Sigmoid colon (tissue), 4 donors: ENCODE measurements around the gene TNNI3K.

Experiments
- EP300 ChIP-seq, 4 donors: sonication (generic); formaldehyde crosslinking; IDR thresholded peaks; one replicate each; pipeline ENCODE4 v1.6.1; 2017; ENCODE audit warnings: antibody characterized with exemption in 4 of 4
- POLR2A ChIP-seq, 2 donors: fragments of 450-650 bp; IDR thresholded peaks; one replicate each; pipeline ENCODE4 v1.6.1; 2016; ENCODE audit warnings: antibody characterized with exemption in 2 of 2, mild to moderate bottlenecking in 2 of 2, moderate library complexity in 2 of 2
- POLR2AphosphoS5 ChIP-seq, 4 donors: sonication (generic); formaldehyde crosslinking; IDR thresholded peaks; one replicate each; pipeline ENCODE4 v1.6.1; 2017; ENCODE audit warnings: antibody characterized with exemption in 4 of 4
- TF ChIP-seq, protein P1 (sequence below), 4 experiments: fragments of 450-650 bp in 3 of 4; fragments of 200-600 bp in 1 of 4; IDR thresholded peaks; one replicate each; pipeline ENCODE4 v1.5.1; 2016 to 2019; ENCODE audit warnings: antibody characterized with exemption in 4 of 4, mild to moderate bottlenecking in 3 of 4, moderate library complexity in 2 of 4

DNA sequence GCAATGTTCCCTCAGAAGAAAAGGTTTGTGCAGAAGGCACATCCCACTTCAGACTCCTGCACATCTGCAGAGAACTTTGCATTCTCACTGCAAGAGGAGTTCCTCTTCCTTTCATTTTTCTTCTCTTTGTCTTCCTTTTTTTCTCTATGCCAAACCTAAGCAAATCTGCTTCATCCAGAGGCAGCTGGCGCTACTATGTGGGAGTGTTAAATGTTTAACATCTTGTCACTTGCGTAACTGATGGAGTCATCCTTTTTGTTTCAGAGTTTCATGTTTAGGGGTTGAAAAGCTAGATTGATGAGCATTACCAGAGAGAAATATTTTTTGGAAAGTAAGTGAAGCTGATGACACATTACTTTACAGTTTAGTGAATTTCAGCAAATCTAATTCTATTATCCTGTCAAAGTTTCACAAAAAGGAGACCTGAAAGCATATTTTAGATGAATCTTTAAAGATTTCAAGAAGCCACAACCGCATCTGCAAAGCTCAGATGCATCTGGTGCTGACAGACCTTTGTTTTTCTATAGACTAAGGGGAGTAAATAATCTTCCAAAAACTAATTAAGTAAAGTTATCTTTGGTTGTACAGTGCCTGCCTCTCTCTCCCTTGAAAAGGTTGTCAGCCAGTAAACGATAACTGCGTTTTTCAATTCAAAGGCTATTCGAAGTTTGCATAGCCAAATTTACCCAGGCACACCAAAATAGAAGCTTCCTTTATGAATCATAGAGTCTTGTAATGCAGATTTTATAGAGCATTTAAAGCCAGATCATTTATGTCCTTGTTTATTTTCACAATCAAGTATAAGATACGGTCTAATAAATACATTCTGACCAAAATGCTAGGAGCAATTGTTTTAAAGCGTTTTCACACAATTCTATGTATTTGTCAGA, 278.5 kb downstream of the TNNI3K start:
- TF ChIP-seq EP300 (IDR thresholded peaks at IDR 0.05), result no peak
- TF ChIP-seq, protein P1, sequence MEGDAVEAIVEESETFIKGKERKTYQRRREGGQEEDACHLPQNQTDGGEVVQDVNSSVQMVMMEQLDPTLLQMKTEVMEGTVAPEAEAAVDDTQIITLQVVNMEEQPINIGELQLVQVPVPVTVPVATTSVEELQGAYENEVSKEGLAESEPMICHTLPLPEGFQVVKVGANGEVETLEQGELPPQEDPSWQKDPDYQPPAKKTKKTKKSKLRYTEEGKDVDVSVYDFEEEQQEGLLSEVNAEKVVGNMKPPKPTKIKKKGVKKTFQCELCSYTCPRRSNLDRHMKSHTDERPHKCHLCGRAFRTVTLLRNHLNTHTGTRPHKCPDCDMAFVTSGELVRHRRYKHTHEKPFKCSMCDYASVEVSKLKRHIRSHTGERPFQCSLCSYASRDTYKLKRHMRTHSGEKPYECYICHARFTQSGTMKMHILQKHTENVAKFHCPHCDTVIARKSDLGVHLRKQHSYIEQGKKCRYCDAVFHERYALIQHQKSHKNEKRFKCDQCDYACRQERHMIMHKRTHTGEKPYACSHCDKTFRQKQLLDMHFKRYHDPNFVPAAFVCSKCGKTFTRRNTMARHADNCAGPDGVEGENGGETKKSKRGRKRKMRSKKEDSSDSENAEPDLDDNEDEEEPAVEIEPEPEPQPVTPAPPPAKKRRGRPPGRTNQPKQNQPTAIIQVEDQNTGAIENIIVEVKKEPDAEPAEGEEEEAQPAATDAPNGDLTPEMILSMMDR (IDR thresholded peaks at IDR 0.05), result no peak
- no peak for TF ChIP-seq POLR2AphosphoS5 (IDR thresholded peaks at IDR 0.05)
- no peak for TF ChIP-seq POLR2A (IDR thresholded peaks at IDR 0.05)
